Trophoblast cell (in vitro differentiated cells and primary cell): Measurements from ENCODE around the gene ST6GALNAC3.

ENCODE experiments used
- DNase-seq, 2 donors: peaks; one replicate each; pipeline ENCODE4 v3.0.0-alpha.2; 2016
- H2AFZ ChIP-seq: 2 replicates; pipeline ENCODE4 v1.6.1; 2013; ENCODE audit warnings: low read length, moderate library complexity, mild to moderate bottlenecking; ENCODE audit not compliant: insufficient read depth, poor library complexity
- H2AK5ac ChIP-seq: 2 replicates; pipeline ENCODE4 v1.6.1; 2013; ENCODE audit warnings: mild to moderate bottlenecking, low read length
- H2BK120ac ChIP-seq: 2 replicates; pipeline ENCODE4 v1.6.1; 2013; ENCODE audit warnings: low read length, mild to moderate bottlenecking, moderate library complexity; ENCODE audit not compliant: insufficient read depth, poor library complexity
- H2BK12ac ChIP-seq: 2 replicates; pipeline ENCODE4 v1.6.1; 2013; ENCODE audit warnings: mild to moderate bottlenecking, low read length, moderate library complexity
- H2BK5ac ChIP-seq: 2 replicates; pipeline ENCODE4 v1.6.1; 2013; ENCODE audit warnings: low read length, low read depth, moderate library complexity, mild to moderate bottlenecking; ENCODE audit not compliant: poor library complexity
- H3K14ac ChIP-seq: 2 replicates; pipeline ENCODE4 v1.6.1; 2013; ENCODE audit warnings: mild to moderate bottlenecking, low read length
- H3K18ac ChIP-seq: 2 replicates; pipeline ENCODE4 v1.6.1; 2013; ENCODE audit warnings: mild to moderate bottlenecking, low read length
- H3K23ac ChIP-seq: 2 replicates; pipeline ENCODE4 v1.6.1; 2013; ENCODE audit warnings: low read length
- H3K27ac ChIP-seq: 2 replicates; pipeline ENCODE4 v1.5.1; 2013; ENCODE audit warnings: low read depth, mild to moderate bottlenecking, inconsistent platforms, low read length, moderate library complexity
- H3K27me3 ChIP-seq: 2 replicates; pipeline ENCODE4 v1.6.1; 2013; ENCODE audit warnings: inconsistent platforms, mild to moderate bottlenecking, low read length, moderate library complexity; ENCODE audit not compliant: insufficient read depth
- H3K36me3 ChIP-seq, 2 experiments: 1 replicate in 1 of 2; 2 replicates in 1 of 2; pipeline ENCODE4 v1.6.1; 2013; ENCODE audit warnings: low read length in 2 of 2, mild to moderate bottlenecking in 2 of 2, moderate library complexity in 1 of 2; ENCODE audit not compliant: insufficient read depth in 2 of 2, control insufficient read depth in 1 of 2
- H3K4ac ChIP-seq: 2 replicates; pipeline ENCODE4 v1.6.1; 2013; ENCODE audit warnings: low read depth, mild to moderate bottlenecking, low read length, moderate library complexity
- H3K4me1 ChIP-seq, 2 experiments: 1 replicate in 1 of 2; 2 replicates in 1 of 2; pipeline ENCODE4 v1.6.1; 2013; ENCODE audit warnings: low read length in 2 of 2, mild to moderate bottlenecking in 2 of 2, moderate library complexity in 1 of 2; ENCODE audit not compliant: insufficient read depth in 2 of 2, control insufficient read depth in 1 of 2
- H3K4me2 ChIP-seq: 2 replicates; pipeline ENCODE4 v1.6.1; 2013; ENCODE audit warnings: inconsistent platforms, mild to moderate bottlenecking, low read length, moderate library complexity
- H3K4me3 ChIP-seq: 2 replicates; pipeline ENCODE4 v1.5.1; 2013; ENCODE audit warnings: mild to moderate bottlenecking, low read depth, low read length, inconsistent platforms
- H3K79me1 ChIP-seq: one replicate; pipeline ENCODE4 v1.6.1; 2013; ENCODE audit warnings: low read length
- H3K79me2 ChIP-seq: 2 replicates; pipeline ENCODE4 v1.6.1; 2013; ENCODE audit warnings: low read length, mild to moderate bottlenecking; ENCODE audit not compliant: control insufficient read depth, insufficient read depth, poor library complexity
- H3K9ac ChIP-seq: 2 replicates; pipeline ENCODE4 v1.6.1; 2013; ENCODE audit warnings: mild to moderate bottlenecking, low read length
- H3K9me3 ChIP-seq: 2 replicates; pipeline ENCODE4 v1.6.1; 2013; ENCODE audit warnings: low read depth, mild to moderate bottlenecking, control low read depth, inconsistent platforms, low read length; ENCODE audit not compliant: insufficient read depth
- H4K12ac ChIP-seq: 2 replicates; pipeline ENCODE4 v1.6.1; 2013; ENCODE audit warnings: low read depth, mild to moderate bottlenecking, low read length, moderate library complexity
- H4K8ac ChIP-seq: 2 replicates; pipeline ENCODE4 v1.6.1; 2013; ENCODE audit warnings: low read depth, mild to moderate bottlenecking, low read length, moderate library complexity
- H4K91ac ChIP-seq: one replicate; pipeline ENCODE4 v1.6.1; 2013; ENCODE audit warnings: low read depth, mild to moderate bottlenecking, low read length, moderate library complexity
- WGBS: extraction: QIAGEN DNeasy Blood & Tissue Kit; methylation state at CpG from one replicate; pipeline ENCODE4 v1.1.7; 2013; ENCODE audit warnings: missing lambda C conversion rate; ENCODE audit not compliant: insufficient read length, insufficient coverage; ENCODE audit errors: extremely low coverage; 5-methylcytosine and 5-hydroxymethylcytosine counted together

The ST6GALNAC3 gene

GRCh38 chr1:76419603-76420002 lies 345.1 kb downstream of the ST6GALNAC3 start:
- no CpG with 5 or more reads among the region's 2 CpGs for WGBS
- Histone ChIP-seq H3K4me2 (no peak overlapping the region), H3K23ac (no peak overlapping the region)

DNA sequence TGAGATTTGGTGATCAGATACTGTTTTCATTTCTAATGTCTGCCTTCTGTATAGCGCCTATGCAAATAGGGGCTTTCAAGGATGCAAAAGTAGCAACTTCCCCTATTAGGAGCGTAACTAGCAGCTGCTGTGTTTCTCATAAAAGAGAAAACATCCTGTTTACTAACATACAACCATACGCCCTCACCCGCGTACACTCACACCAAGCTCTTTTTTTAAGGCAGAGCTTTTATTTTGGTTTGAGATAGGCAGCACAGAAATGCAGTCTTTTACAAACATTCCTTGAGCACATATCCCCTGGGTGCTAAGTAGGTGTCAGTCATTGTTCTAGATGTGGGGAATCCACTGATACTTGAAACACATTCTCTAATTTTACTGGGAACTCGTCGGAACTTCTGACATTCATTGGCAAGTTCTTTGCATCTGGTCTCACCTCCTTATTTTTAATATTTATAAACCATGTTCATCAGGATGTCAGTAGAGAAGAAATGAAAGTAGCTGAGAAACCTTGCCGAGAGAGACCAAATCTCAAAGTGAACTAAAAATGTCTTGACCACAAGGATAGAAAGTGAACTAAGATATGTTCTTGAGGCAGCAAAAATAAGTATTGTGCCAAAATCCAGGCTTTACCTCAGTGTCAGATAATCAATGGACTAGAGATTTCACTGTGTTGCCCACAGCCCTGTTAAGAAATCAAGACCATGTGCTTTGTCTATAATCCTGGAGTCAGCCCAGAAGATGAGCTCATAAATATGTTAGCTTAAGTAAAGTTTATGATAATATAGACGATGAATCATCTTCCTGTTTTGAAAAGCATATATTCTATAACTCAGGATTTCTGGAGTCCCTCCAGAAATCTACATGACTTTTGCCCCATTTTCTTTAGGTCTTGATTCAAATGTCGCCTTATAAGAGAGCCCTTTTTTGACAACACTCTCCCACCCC lies 350.9 kb downstream of the ST6GALNAC3 start:
- no peaks in the 10 kb centered on the region for H3K27me3 ChIP-seq
- no peak overlapping the region for H2AK5ac ChIP-seq
- no peaks in the 10 kb centered on the region for H3K9me3 ChIP-seq
- no peak overlapping the region for H4K8ac ChIP-seq
- no peak overlapping the region for H4K91ac ChIP-seq
- H3K14ac ChIP-seq: no peak overlapping the region
- no peak overlapping the region for H3K27ac ChIP-seq
- H3K4me2 ChIP-seq: no peak overlapping the region
- no peaks in the 10 kb centered on the region for H3K79me2 ChIP-seq
- H3K79me1 ChIP-seq: no peaks in the 10 kb centered on the region
- no peak overlapping the region for H3K18ac ChIP-seq
- H2BK5ac ChIP-seq: no peak overlapping the region
- H3K4me3 ChIP-seq: no peak overlapping the region
- no peak overlapping the region for H3K9ac ChIP-seq
- no peaks in the 10 kb centered on the region for H3K36me3 ChIP-seq
- no CpG with 5 or more reads among the region's 10 CpGs for WGBS
- no peak overlapping the region for H2BK120ac ChIP-seq
- no peak overlapping the region for H3K4ac ChIP-seq
- H3K4me1 ChIP-seq: no peaks in the 10 kb centered on the region
- no peak overlapping the region for H4K12ac ChIP-seq
- no peak overlapping the region for H3K23ac ChIP-seq
- H2BK12ac ChIP-seq: no peak overlapping the region
- DNase-seq: no peak
- no peak overlapping the region for H2AFZ ChIP-seq

More at GRCh38 chr1:76419603-76420002, 345.1 kb downstream of the ST6GALNAC3 start:
- Histone ChIP-seq H2BK120ac (no peak overlapping the region), H2BK5ac (no peak overlapping the region), H3K79me1 (no peaks in the 10 kb centered on the region), H3K27ac (no peak overlapping the region), H3K18ac (no peak overlapping the region), H4K8ac (no peak overlapping the region), H2BK12ac (no peak overlapping the region), H3K9ac (no peak overlapping the region), H3K27me3 (no peaks in the 10 kb centered on the region), H3K36me3 (no peaks in the 10 kb centered on the region), H3K4ac (no peak overlapping the region), H4K12ac (no peak overlapping the region), H2AK5ac (no peak overlapping the region), H4K91ac (no peak overlapping the region), H3K79me2 (no peaks in the 10 kb centered on the region), H3K4me3 (no peak overlapping the region), H3K14ac (no peak overlapping the region), H2AFZ (no peak overlapping the region), H3K9me3 (no peaks in the 10 kb centered on the region), H3K4me1 (no peaks in the 10 kb centered on the region)
- DNase-seq: no peak

GRCh38 chr1:76426606-76427005 lies 352.1 kb downstream of the ST6GALNAC3 start:
- no peak overlapping the region for H2BK12ac ChIP-seq
- no peak overlapping the region for H3K23ac ChIP-seq
- no CpG with 5 or more reads among the region's 4 CpGs for WGBS
- H2AK5ac ChIP-seq: no peak overlapping the region
- no peaks in the 10 kb centered on the region for H3K79me1 ChIP-seq
- H3K27me3 ChIP-seq: no peaks in the 10 kb centered on the region
- H3K27ac ChIP-seq: no peak overlapping the region
- H2BK5ac ChIP-seq: no peak overlapping the region
- H4K12ac ChIP-seq: no peak overlapping the region
- H3K4me1 ChIP-seq: no peaks in the 10 kb centered on the region
- H3K9ac ChIP-seq: no peak overlapping the region
- peaks cover 2% of the 10 kb centered on the region for H3K79me2 ChIP-seq
- H3K18ac ChIP-seq: no peak overlapping the region
- no peak overlapping the region for H4K91ac ChIP-seq
- no peaks in the 10 kb centered on the region for H3K9me3 ChIP-seq
- H3K4me2 ChIP-seq: no peak overlapping the region
- no peak overlapping the region for H3K4ac ChIP-seq
- H4K8ac ChIP-seq: no peak overlapping the region
- no peak overlapping the region for H3K14ac ChIP-seq
- no peak overlapping the region for H2BK120ac ChIP-seq
- no peak overlapping the region for H2AFZ ChIP-seq
- H3K4me3 ChIP-seq: no peak overlapping the region
- DNase-seq: peak; percentile 18 to 61
- H3K36me3 ChIP-seq: no peaks in the 10 kb centered on the region

- H2BK12ac ChIP-seq: no peak overlapping the region
- H3K27me3 ChIP-seq: no peaks in the 10 kb centered on the region
- H3K4me1 ChIP-seq: peaks cover 0 to 3% of the 10 kb centered on the region in 2 experiments
- no peak for DNase-seq
- no peaks in the 10 kb centered on the region for H3K79me1 ChIP-seq
- no peak overlapping the region for H3K4me2 ChIP-seq
- H3K4ac ChIP-seq: no peak overlapping the region
- H2AK5ac ChIP-seq: no peak overlapping the region
- H2AFZ ChIP-seq: no peak overlapping the region
- no peak overlapping the region for H3K23ac ChIP-seq
- no peak overlapping the region for H3K27ac ChIP-seq
- H4K91ac ChIP-seq: no peak overlapping the region
- H2BK120ac ChIP-seq: no peak overlapping the region
- no peaks in the 10 kb centered on the region for H3K9me3 ChIP-seq
- H4K8ac ChIP-seq: no peak overlapping the region
- no peak overlapping the region for H3K14ac ChIP-seq
- no peak overlapping the region for H3K4me3 ChIP-seq
- H2BK5ac ChIP-seq: no peak overlapping the region
- peaks cover 2% of the 10 kb centered on the region for H3K79me2 ChIP-seq
- no peaks in the 10 kb centered on the region for H3K36me3 ChIP-seq
- no peak overlapping the region for H3K9ac ChIP-seq
- H4K12ac ChIP-seq: no peak overlapping the region
- WGBS: no CpG with 5 or more reads among the region's 2 CpGs
- no peak overlapping the region for H3K18ac ChIP-seq
These were observed 353.5 kb downstream of the ST6GALNAC3 start for GRCh38 chr1:76428028-76428427.
